ENCODE data around the gene TRIM47. TPM values are rescaled to one million over a fixed set of nuclear protein-coding genes. Genes with fewer than 3 reads are reported as not detected.

The TRIM47 gene
- polyA plus RNA-seq (2012; ENCODE audit: insufficient read depth, insufficient read length, low read depth): 35.9 TPM

DNA sequence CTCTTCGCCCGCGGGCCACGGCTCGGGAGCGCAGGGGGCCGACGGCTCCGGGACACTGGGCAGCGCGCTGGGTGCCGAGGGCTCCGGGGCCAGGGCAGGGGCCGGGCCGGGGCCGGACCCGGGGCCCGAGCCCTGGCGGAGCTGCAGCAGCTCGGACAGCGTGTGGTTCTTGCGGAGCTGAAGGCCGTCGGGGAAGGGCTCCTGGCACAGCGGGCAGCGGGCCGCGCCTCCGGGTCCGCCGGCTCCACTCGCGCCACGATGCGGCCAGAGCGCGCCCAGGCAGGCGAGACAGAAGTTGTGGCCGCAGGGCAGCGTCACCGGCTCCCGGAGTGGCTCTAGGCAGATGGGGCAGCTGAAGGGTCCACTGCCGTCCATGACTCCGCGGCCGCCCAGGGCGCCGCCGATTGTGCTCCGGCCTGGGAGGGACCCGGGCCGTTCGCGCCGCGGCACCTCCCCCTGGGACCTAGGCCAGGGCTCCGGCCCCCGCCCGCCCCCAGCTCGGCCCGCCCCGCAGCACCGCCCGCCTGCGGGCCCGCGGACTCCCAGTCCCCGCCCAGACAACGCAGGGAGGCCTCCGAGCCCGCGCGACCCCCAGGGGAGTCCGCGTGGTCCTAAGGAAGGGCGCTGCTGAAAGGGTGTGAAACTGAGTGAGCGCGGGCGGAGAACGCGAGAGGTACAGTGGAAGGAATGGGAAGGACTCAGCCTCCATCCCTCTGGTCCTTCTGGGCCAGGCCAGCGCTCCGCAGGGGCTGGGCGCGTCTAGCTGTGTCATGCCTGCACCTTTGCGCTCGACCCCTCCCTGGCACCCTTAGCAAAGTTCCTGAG is at the start of gene TRIM47:
TSS of gene TRIM47 (minus strand) at position 408 of the 825 bp plus-strand sequence. CDS start at position 375, 33 bp downstream.
- peak within 1 kb of the TSS; percentile 72 for H3K4me3 ChIP-seq (ENCODE audit: low read depth, low read length)
- peaks cover 15% of the 10 kb centered on the region for H3K27me3 ChIP-seq
- H3K36me3 ChIP-seq: no peaks in the 10 kb centered on the region
- peaks cover 9% of the 10 kb centered on the region for H3K4me1 ChIP-seq
- DNase-seq: no peak
- no peak for TF ChIP-seq CTCF (IDR thresholded peaks at IDR 0.05; ENCODE audit: low read depth, low read length)
- no peaks in the 10 kb centered on the region for H3K9me3 ChIP-seq

DNA sequence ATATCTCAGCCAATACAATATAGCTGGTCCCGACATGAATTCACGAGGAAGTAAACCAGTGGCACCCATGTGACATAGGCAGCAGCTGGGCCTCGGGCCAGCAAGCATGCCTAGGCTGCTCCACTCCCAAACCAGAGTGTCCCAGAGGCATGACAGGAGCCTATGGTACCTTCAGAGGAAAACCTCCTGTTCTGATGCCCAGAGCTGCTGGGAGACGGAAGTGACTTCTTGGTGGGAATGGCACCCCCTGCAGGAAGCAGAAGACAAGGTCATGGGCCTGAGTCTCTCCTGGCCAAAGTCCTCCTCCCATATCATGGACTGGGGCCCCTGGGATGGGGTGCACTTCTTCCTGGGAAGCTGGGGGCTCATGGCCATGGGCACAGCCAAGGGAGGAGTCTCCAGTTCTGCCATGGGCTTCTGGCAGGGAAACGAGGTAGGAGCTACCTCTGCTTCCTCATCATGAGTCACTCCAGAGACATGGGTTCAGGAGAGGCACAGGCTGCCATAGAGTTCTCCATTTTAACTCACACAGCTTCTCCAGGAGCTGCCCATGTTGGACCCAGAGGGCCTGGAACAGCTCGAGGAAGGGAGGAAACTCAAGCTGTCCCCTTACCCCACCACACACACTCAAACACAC is 49.0 kb upstream of the TRIM47 start:
- Histone ChIP-seq H3K4me3 (ENCODE audit: low read depth, low read length) (no peak overlapping the region), H3K36me3 (no peaks in the 10 kb centered on the region), H3K27me3 (no peaks in the 10 kb centered on the region), H3K4me1 (no peaks in the 10 kb centered on the region), H3K9me3 (no peaks in the 10 kb centered on the region)
- TF ChIP-seq CTCF (IDR thresholded peaks at IDR 0.05; ENCODE audit: low read depth, low read length): peak; percentile 37; the same call in 1 of the 2 replicates
- DNase-seq: peak; percentile 46

- Histone ChIP-seq H3K27me3 (no peaks in the 10 kb centered on the region), H3K36me3 (no peaks in the 10 kb centered on the region), H3K9me3 (no peaks in the 10 kb centered on the region), H3K4me1 (no peaks in the 10 kb centered on the region), H3K4me3 (ENCODE audit: low read depth, low read length) (no peak overlapping the region)
- TF ChIP-seq CTCF (IDR thresholded peaks at IDR 0.05; ENCODE audit: low read depth, low read length): no peak
- no peak for DNase-seq
Observed at GRCh38 chr17:75926456-75926855, 48.1 kb upstream of the TRIM47 start.

DNA sequence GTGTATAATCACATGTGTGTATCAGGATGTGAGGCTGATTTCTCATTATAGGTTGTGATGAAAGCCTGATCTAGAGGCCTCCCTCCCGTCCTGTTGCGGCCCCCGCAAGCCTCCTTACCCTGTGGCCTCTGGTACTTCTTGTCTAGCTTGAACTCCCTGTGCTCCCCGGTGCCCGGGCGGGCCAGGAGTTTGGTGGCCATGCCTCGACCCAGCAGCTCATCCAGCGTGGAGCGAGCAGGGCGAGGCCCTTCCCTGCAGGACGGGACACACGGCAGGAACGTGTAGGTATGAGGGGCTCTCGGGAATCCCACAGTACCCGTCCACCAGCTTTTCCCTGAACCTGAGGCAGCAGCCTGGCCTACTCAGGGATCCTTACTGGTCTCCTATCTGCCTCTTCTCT is 47.5 kb upstream of the TRIM47 start:
- no peak for DNase-seq
- Histone ChIP-seq H3K4me3 (ENCODE audit: low read depth, low read length) (no peak overlapping the region), H3K36me3 (no peaks in the 10 kb centered on the region), H3K27me3 (no peaks in the 10 kb centered on the region), H3K9me3 (no peaks in the 10 kb centered on the region), H3K4me1 (no peaks in the 10 kb centered on the region)
- TF ChIP-seq CTCF (IDR thresholded peaks at IDR 0.05; ENCODE audit: low read depth, low read length): no peak

DNA sequence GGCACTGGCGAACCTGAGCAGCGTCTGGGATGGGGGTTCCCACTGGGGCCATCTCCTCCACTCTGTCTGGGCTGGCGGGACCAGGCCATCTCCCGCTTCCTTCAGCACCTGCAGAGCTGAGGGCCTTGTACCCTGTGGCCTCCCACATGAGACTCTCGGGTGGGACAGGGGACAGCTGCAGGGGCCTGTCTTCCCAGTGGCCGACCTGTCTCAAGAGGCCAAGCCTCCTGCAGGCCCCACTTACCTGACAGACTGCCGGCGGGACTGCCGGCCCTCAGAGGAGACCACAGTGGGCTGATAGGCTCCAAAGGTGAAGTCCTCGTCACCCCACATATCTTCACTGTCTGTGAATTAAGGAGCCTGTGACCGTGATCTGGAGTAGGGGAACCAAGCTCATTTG is 46.7 kb upstream of the TRIM47 start:
- no peak overlapping the region for H3K4me3 ChIP-seq (ENCODE audit: low read depth, low read length)
- H3K36me3 ChIP-seq: no peaks in the 10 kb centered on the region
- H3K27me3 ChIP-seq: no peaks in the 10 kb centered on the region
- DNase-seq: no peak
- H3K9me3 ChIP-seq: no peaks in the 10 kb centered on the region
- H3K4me1 ChIP-seq: no peaks in the 10 kb centered on the region
- TF ChIP-seq CTCF (IDR thresholded peaks at IDR 0.05; ENCODE audit: low read depth, low read length): no peak
